HCT116 (cell line): ENCODE measurements around the gene UNC80. TPM values are rescaled to one million over a fixed set of nuclear protein-coding genes. Genes with fewer than 3 reads are reported as not detected.

Source experiments
- ATAC-seq: fragments of 200-7000 bp; cut with Tn5 transposase; 2 replicates; pipeline ENCODE4 v1.9.1; 2020; ENCODE audit warnings: mild to moderate bottlenecking, moderate library complexity
- BruUV-seq: library from RNA; stranded (reverse); fragments of 400-500 nt; replicated peaks from 2 replicates; lab custom pipeline; 2021; lab: Mats Ljungman, UMichigan
- CTCF ChIA-PET: fragments of 300-600 bp; sonication (Branson Sonifier 250); formaldehyde crosslinking; loops from one replicate; lab custom pipeline; 2021; ENCODE audit warnings: antibody characterized with exemption; lab: Charles Lee
- POLR2A ChIA-PET: fragments of 300-600, 350-600 bp; sonication (Branson Sonifier 250); formaldehyde crosslinking; loops from one replicate; lab custom pipeline; 2021; ENCODE audit warnings: antibody characterized with exemption; lab: Charles Lee
- RAD21 ChIA-PET, 2 experiments: fragments of 300-600 bp; sonication (Branson Sonifier 250); formaldehyde crosslinking; loops; one replicate each; lab custom pipeline; 2023; ENCODE audit warnings: low total read pairs in 2 of 2; ENCODE audit not compliant: uncharacterized antibody in 2 of 2, unreplicated experiment in 2 of 2, low non-redundant PET in 1 of 2; lab: Charles Lee
- DNase-seq: peaks from one replicate; pipeline ENCODE4 v3.0.0-alpha.2; 2010; ENCODE audit warnings: low read depth, low spot score
- H2AFZ ChIP-seq: fragments of 200-600 bp; shearing (Covaris generic), sonication (generic); 2 replicates; pipeline ENCODE4 v1.6.1; 2017; ENCODE audit warnings: low read depth, mixed run types, mixed read lengths, antibody characterized with exemption, low read length; ENCODE audit not compliant: poor library complexity, severe bottlenecking
- H3K27ac ChIP-seq: 2 replicates; pipeline ENCODE4 v1.5.1; 2012; ENCODE audit warnings: low read depth, low read length
- H3K27me3 ChIP-seq: fragments of 200-600 bp; sonication (generic); 2 replicates; pipeline ENCODE4 v1.6.1; 2016; ENCODE audit warnings: mixed run types, low read length, mixed read lengths; ENCODE audit not compliant: insufficient read depth
- H3K36me3 ChIP-seq, 2 experiments: fragments of 200-500 bp in 1 of 2; fragments of 200-600 bp in 1 of 2; sonication (Bioruptor generic) in 1 of 2; sonication (generic) in 1 of 2; 2 replicates each; pipeline versions ENCODE4 v1.5.1 to v1.6.1; 2014 to 2016; ENCODE audit warnings: low read length in 2 of 2, inconsistent platforms in 1 of 2, mixed read lengths in 1 of 2, mixed run types in 1 of 2; ENCODE audit not compliant: insufficient read depth in 2 of 2, control insufficient read depth in 1 of 2
- H3K4me1 ChIP-seq, 2 experiments: fragments of 200-600 bp in 1 of 2; sonication (generic) in 1 of 2; 2 replicates each; pipeline versions ENCODE4 v1.5.1 to v1.6.1; 2012 to 2017; ENCODE audit warnings: low read length in 2 of 2, inconsistent platforms in 1 of 2, mild to moderate bottlenecking in 1 of 2, mixed read lengths in 1 of 2, mixed run types in 1 of 2, moderate library complexity in 1 of 2; ENCODE audit not compliant: insufficient read depth in 2 of 2, control insufficient read depth in 1 of 2
- H3K4me2 ChIP-seq: fragments of 200-600 bp; sonication (generic); 2 replicates; pipeline ENCODE4 v1.6.1; 2017; ENCODE audit warnings: mixed run types, low read length, mixed read lengths
- H3K4me3 ChIP-seq, 2 experiments: fragments of 200-600 bp in 1 of 2; sonication (generic) in 1 of 2; replicated peaks in 1 of 2; 2 replicates each; pipeline ENCODE4 v1.5.1; 2011 to 2016; ENCODE audit warnings: low read length in 2 of 2, control low read depth in 1 of 2, low read depth in 1 of 2, mild to moderate bottlenecking in 1 of 2, mixed read lengths in 1 of 2, mixed run types in 1 of 2
- H3K79me2 ChIP-seq: fragments of 200-600 bp; sonication (generic); 2 replicates; pipeline ENCODE4 v1.6.1; 2017; ENCODE audit warnings: mild to moderate bottlenecking, mixed run types, low read length, moderate library complexity, mixed read lengths; ENCODE audit not compliant: insufficient read depth
- H3K9ac ChIP-seq: fragments of 200-600 bp; sonication (generic); 2 replicates; pipeline ENCODE4 v1.6.1; 2016; ENCODE audit warnings: low read length, mixed read lengths
- H3K9me2 ChIP-seq: fragments of 200-600 bp; sonication (generic), shearing (Covaris generic); 2 replicates; pipeline ENCODE4 v1.6.1; 2017; ENCODE audit warnings: mixed run types, mild to moderate bottlenecking, moderate library complexity; ENCODE audit not compliant: insufficient read depth
- H3K9me3 ChIP-seq, 2 experiments: fragments of 200-500 bp in 1 of 2; fragments of 200-600 bp in 1 of 2; sonication (Bioruptor generic) in 1 of 2; sonication (generic) in 1 of 2; 2 replicates each; pipeline ENCODE4 v1.6.1; 2014 to 2017; ENCODE audit warnings: low read length in 2 of 2, mixed read lengths in 2 of 2, inconsistent platforms in 1 of 2, low read depth in 1 of 2, mild to moderate bottlenecking in 1 of 2, mixed run types in 1 of 2, moderate library complexity in 1 of 2; ENCODE audit not compliant: control insufficient read depth in 1 of 2, insufficient read depth in 1 of 2
- H4K20me1 ChIP-seq: fragments of 200-600 bp; sonication (generic), shearing (Covaris generic); 2 replicates; pipeline ENCODE4 v1.6.1; 2017; ENCODE audit warnings: mixed run types, mild to moderate bottlenecking, moderate library complexity; ENCODE audit not compliant: insufficient read depth
- CBX3 ChIP-seq: IDR thresholded peaks from 2 replicates; pipeline ENCODE4 v1.6.1; 2012; ENCODE audit warnings: low read depth
- ELF1 ChIP-seq: IDR thresholded peaks from 2 replicates; pipeline ENCODE4 v1.6.1; 2012; ENCODE audit warnings: low read depth, borderline replicate concordance
- EZH2 ChIP-seq: fragments of 200-600 bp; sonication (generic); IDR thresholded peaks from 2 replicates; pipeline ENCODE4 v1.6.1; 2017; ENCODE audit warnings: antibody characterized with exemption, mixed run types
- JUND ChIP-seq: IDR thresholded peaks from 2 replicates; pipeline ENCODE4 v1.6.1; 2012
- MAX ChIP-seq: IDR thresholded peaks from 2 replicates; pipeline ENCODE4 v1.6.1; 2012
- SIN3A ChIP-seq: IDR thresholded peaks from 2 replicates; pipeline ENCODE4 v1.6.1; 2012; ENCODE audit warnings: low read depth
- SP1 ChIP-seq: IDR thresholded peaks from 2 replicates; pipeline ENCODE4 v1.6.1; 2012; ENCODE audit warnings: low read depth
- YY1 ChIP-seq: IDR thresholded peaks from 2 replicates; pipeline ENCODE4 v1.6.1; 2011; ENCODE audit warnings: low read length, low read depth, moderate library complexity, mild to moderate bottlenecking; ENCODE audit not compliant: insufficient replicate concordance; ENCODE audit errors: extremely low read depth
- ZFX ChIP-seq: fragments of 450-650 bp; IDR thresholded peaks from 2 replicates; pipeline ENCODE4 v1.6.1; 2017
- ZNF274 ChIP-seq: fragments of 200-500 bp; sonication (Bioruptor generic); IDR thresholded peaks from 2 replicates; pipeline ENCODE4 v1.6.1; 2014; ENCODE audit warnings: mild to moderate bottlenecking, low read depth, low read length, inconsistent platforms
- intact Hi-C: fragments of 100-400 bp; cut with micrococcal nuclease; formaldehyde crosslinking; loops from 2 replicates; pipeline ENCODE4 v1.10.0; 2022
- total RNA-seq: library from RNA; stranded (reverse); gene quantifications from one replicate; pipeline ENCODE4 v1.2.1, GENCODE V29; 2021; ENCODE audit not compliant: unreplicated experiment
- TF ChIP-seq, protein P1 (sequence below), 3 experiments: fragments of 200-600 bp in 1 of 3; sonication (generic) in 1 of 3; IDR thresholded peaks in 2 of 3; conservative IDR thresholded peaks in 1 of 3; 2 replicates each; pipeline ENCODE4 v1.5.1; 2012 to 2017; ENCODE audit warnings: low read depth in 2 of 3, low read length in 2 of 3, antibody characterized with exemption in 1 of 3, borderline replicate concordance in 1 of 3, control low read depth in 1 of 3, mild to moderate bottlenecking in 1 of 3, mixed read lengths in 1 of 3, mixed run types in 1 of 3, moderate library complexity in 1 of 3; ENCODE audit not compliant: insufficient read depth in 1 of 3
- TF ChIP-seq, protein P2 (sequence below): IDR thresholded peaks from 2 replicates; pipeline ENCODE4 v1.6.1; 2011; ENCODE audit warnings: mild to moderate bottlenecking, low read length, moderate library complexity; ENCODE audit not compliant: insufficient replicate concordance; ENCODE audit errors: extremely low read depth
- TF ChIP-seq, protein P3 (sequence below): IDR thresholded peaks from 2 replicates; pipeline ENCODE4 v1.6.1; 2012; ENCODE audit warnings: low read depth

The UNC80 gene
- total RNA-seq, 1 experiment from 2014 or later, result not detected

GRCh38 chr2:209845666-209846065, 74.0 kb downstream of the UNC80 start:
- Histone ChIP-seq H3K4me3 (no peak overlapping the region), H3K9ac (no peak overlapping the region), H2AFZ (no peak overlapping the region), H3K36me3 (no peaks in the 10 kb centered on the region), H3K4me2 (no peak overlapping the region), H3K9me2 (no peaks in the 10 kb centered on the region), H3K27ac (no peak overlapping the region), H3K4me1 (no peaks in the 10 kb centered on the region), H3K9me3 (no peaks in the 10 kb centered on the region), H3K27me3 (no peaks in the 10 kb centered on the region), H4K20me1 (no peaks in the 10 kb centered on the region), H3K79me2 (no peaks in the 10 kb centered on the region)
- CTCF ChIA-PET, result no interaction called here
- POLR2A ChIA-PET, result no interaction called here
- intact Hi-C loops, result no loop called here
- ATAC-seq, result no peak
- RAD21 ChIA-PET, result no interaction called here
- DNase-seq, result no peak
- BruUV-seq, result no TSS peak
- TF ChIP-seq YY1 (no peak), SIN3A (no peak), ZFX (no peak)
- TF ChIP-seq, protein P1, sequence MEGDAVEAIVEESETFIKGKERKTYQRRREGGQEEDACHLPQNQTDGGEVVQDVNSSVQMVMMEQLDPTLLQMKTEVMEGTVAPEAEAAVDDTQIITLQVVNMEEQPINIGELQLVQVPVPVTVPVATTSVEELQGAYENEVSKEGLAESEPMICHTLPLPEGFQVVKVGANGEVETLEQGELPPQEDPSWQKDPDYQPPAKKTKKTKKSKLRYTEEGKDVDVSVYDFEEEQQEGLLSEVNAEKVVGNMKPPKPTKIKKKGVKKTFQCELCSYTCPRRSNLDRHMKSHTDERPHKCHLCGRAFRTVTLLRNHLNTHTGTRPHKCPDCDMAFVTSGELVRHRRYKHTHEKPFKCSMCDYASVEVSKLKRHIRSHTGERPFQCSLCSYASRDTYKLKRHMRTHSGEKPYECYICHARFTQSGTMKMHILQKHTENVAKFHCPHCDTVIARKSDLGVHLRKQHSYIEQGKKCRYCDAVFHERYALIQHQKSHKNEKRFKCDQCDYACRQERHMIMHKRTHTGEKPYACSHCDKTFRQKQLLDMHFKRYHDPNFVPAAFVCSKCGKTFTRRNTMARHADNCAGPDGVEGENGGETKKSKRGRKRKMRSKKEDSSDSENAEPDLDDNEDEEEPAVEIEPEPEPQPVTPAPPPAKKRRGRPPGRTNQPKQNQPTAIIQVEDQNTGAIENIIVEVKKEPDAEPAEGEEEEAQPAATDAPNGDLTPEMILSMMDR (IDR thresholded peaks at IDR 0.05 in 2 of 3, conservative IDR thresholded peaks at IDR 0.05 in 1 of 3; ENCODE audit: borderline replicate concordance in 1 of 3, insufficient read depth in 1 of 3, low read depth in 2 of 3, low read length in 2 of 3), result no peak

GRCh38 chr2:209864716-209865295, 93.2 kb downstream of the UNC80 start:
- Histone ChIP-seq H3K27ac (no peak overlapping the region), H3K9me2 (no peaks in the 10 kb centered on the region), H3K4me3 (no peak overlapping the region), H3K36me3 (no peaks in the 10 kb centered on the region), H3K79me2 (no peaks in the 10 kb centered on the region), H3K9me3 (no peaks in the 10 kb centered on the region), H3K4me1 (no peaks in the 10 kb centered on the region), H4K20me1 (no peaks in the 10 kb centered on the region), H3K4me2 (no peak overlapping the region), H2AFZ (no peak overlapping the region), H3K27me3 (no peaks in the 10 kb centered on the region), H3K9ac (no peak overlapping the region)
- POLR2A ChIA-PET, result no interaction called here
- RAD21 ChIA-PET, result no interaction called here
- no peak for DNase-seq
- BruUV-seq, result no TSS peak
- intact Hi-C loops, result no loop called here
- no peak for ATAC-seq
- TF ChIP-seq, protein P2, sequence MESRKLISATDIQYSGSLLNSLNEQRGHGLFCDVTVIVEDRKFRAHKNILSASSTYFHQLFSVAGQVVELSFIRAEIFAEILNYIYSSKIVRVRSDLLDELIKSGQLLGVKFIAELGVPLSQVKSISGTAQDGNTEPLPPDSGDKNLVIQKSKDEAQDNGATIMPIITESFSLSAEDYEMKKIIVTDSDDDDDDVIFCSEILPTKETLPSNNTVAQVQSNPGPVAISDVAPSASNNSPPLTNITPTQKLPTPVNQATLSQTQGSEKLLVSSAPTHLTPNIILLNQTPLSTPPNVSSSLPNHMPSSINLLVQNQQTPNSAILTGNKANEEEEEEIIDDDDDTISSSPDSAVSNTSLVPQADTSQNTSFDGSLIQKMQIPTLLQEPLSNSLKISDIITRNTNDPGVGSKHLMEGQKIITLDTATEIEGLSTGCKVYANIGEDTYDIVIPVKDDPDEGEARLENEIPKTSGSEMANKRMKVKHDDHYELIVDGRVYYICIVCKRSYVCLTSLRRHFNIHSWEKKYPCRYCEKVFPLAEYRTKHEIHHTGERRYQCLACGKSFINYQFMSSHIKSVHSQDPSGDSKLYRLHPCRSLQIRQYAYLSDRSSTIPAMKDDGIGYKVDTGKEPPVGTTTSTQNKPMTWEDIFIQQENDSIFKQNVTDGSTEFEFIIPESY, result no peak
- TF ChIP-seq, protein P3, sequence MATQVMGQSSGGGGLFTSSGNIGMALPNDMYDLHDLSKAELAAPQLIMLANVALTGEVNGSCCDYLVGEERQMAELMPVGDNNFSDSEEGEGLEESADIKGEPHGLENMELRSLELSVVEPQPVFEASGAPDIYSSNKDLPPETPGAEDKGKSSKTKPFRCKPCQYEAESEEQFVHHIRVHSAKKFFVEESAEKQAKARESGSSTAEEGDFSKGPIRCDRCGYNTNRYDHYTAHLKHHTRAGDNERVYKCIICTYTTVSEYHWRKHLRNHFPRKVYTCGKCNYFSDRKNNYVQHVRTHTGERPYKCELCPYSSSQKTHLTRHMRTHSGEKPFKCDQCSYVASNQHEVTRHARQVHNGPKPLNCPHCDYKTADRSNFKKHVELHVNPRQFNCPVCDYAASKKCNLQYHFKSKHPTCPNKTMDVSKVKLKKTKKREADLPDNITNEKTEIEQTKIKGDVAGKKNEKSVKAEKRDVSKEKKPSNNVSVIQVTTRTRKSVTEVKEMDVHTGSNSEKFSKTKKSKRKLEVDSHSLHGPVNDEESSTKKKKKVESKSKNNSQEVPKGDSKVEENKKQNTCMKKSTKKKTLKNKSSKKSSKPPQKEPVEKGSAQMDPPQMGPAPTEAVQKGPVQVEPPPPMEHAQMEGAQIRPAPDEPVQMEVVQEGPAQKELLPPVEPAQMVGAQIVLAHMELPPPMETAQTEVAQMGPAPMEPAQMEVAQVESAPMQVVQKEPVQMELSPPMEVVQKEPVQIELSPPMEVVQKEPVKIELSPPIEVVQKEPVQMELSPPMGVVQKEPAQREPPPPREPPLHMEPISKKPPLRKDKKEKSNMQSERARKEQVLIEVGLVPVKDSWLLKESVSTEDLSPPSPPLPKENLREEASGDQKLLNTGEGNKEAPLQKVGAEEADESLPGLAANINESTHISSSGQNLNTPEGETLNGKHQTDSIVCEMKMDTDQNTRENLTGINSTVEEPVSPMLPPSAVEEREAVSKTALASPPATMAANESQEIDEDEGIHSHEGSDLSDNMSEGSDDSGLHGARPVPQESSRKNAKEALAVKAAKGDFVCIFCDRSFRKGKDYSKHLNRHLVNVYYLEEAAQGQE, result no peak
- TF ChIP-seq ELF1, result no peak
- no peak for TF ChIP-seq CBX3
- TF ChIP-seq MAX, result no peak
- TF ChIP-seq EZH2, result no peak
- TF ChIP-seq SP1, result no peak
- no peak for TF ChIP-seq ZNF274
- TF ChIP-seq JUND, result no peak
- CTCF ChIA-PET, result no interaction called here
